SK-N-MC (cell line): ENCODE data around the gene AFAP1L2.
A peak's percentile ranks its signal among the peaks of the same experiment; 100 is the strongest.

ENCODE experiments used
- DNase-seq: peaks from one replicate; pipeline ENCODE4 v3.0.0-alpha.2; 2011; ENCODE audit warnings: low read depth, low spot score
- H3K27ac ChIP-seq: fragments of 200-600 bp; sonication (generic); 2 replicates; pipeline ENCODE4 v1.5.1; 2016; ENCODE audit warnings: mixed run types
- H3K36me3 ChIP-seq: fragments of 200-600 bp; sonication (generic); 2 replicates; pipeline ENCODE4 v1.6.1; 2017; ENCODE audit warnings: antibody characterized with exemption, low read length, mixed read lengths; ENCODE audit not compliant: insufficient read depth
- H3K4me3 ChIP-seq: fragments of 200-600 bp; sonication (generic); 2 replicates; pipeline ENCODE4 v1.5.1; 2016
- H3K9ac ChIP-seq: fragments of 200-600 bp; sonication (generic); 2 replicates; pipeline ENCODE4 v1.8.0; 2017; ENCODE audit warnings: mixed run types, mixed read lengths; ENCODE audit not compliant: insufficient read length
- H3K9me3 ChIP-seq: fragments of 200-600 bp; sonication (generic); 2 replicates; pipeline ENCODE4 v1.6.1; 2017; ENCODE audit warnings: low read depth, mild to moderate bottlenecking, antibody characterized with exemption, low read length, moderate library complexity, mixed read lengths
- EZH2 ChIP-seq: fragments of 200-600 bp; sonication (generic); IDR thresholded peaks from one replicate; pipeline ENCODE4 v1.6.1; 2017; ENCODE audit warnings: antibody characterized with exemption
- FOXP2 ChIP-seq: optimal IDR thresholded peaks from 2 replicates; pipeline ENCODE3; 2011; ENCODE audit warnings: mild to moderate bottlenecking, moderate library complexity; ENCODE audit not compliant: insufficient read depth; ENCODE audit errors: extremely low read length, control extremely low read depth
- POLR2AphosphoS5 ChIP-seq: IDR thresholded peaks from 2 replicates; pipeline ENCODE4 v1.6.1; 2012; ENCODE audit warnings: mild to moderate bottlenecking, low read depth, low read length, borderline replicate concordance

AFAP1L2 gene, protein sequence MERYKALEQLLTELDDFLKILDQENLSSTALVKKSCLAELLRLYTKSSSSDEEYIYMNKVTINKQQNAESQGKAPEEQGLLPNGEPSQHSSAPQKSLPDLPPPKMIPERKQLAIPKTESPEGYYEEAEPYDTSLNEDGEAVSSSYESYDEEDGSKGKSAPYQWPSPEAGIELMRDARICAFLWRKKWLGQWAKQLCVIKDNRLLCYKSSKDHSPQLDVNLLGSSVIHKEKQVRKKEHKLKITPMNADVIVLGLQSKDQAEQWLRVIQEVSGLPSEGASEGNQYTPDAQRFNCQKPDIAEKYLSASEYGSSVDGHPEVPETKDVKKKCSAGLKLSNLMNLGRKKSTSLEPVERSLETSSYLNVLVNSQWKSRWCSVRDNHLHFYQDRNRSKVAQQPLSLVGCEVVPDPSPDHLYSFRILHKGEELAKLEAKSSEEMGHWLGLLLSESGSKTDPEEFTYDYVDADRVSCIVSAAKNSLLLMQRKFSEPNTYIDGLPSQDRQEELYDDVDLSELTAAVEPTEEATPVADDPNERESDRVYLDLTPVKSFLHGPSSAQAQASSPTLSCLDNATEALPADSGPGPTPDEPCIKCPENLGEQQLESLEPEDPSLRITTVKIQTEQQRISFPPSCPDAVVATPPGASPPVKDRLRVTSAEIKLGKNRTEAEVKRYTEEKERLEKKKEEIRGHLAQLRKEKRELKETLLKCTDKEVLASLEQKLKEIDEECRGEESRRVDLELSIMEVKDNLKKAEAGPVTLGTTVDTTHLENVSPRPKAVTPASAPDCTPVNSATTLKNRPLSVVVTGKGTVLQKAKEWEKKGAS

DNA sequence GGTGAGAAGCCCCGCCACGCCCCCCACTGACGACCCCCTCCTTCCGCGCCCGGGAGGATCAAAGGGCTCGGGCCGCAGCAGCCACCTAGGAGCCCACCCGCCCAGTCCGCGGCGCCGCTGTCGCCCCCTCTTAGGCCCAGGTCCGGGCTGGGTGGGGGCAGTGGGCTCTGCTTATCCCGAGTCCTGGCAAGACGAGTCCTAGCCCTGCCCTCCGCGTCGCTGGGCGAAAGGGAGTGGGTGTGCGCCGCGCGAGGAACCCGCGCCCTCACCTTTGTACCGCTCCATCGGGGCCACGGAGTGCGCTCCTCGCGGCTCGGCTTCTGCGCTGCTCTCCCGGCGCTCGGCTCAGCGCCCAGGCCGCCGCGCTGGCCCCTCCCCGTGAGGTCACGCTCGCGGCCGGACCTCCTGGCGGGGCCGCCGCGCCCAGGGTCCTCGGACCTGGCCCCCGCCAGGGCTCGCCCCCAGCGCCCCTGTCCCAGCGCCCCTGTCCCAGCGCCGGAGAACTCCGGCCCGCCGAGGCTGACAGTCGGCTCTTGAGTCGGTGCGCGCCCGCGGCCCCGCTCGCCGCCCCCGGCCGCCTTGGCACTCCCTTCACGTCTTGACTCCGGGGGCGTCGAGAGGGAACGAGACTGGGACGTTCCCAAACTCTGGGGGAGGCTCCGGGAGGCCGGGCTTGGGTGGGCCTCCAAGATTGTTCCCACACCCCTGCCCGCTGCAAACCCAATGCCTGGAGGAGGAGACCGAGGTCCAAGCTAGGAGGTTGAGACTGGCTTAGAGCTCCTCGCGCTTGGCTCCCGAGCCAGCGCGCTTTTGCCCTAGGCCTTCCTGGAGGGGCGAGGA is at the start of gene AFAP1L2:
Gene AFAP1L2, minus strand, starts transcription at position 332 of the 840 bp plus-strand sequence. Its CDS starts 47 bp downstream, at position 285.
- Histone ChIP-seq H3K9ac (no peak within 1 kb of the TSS), H3K4me3 (peak within 1 kb of the TSS; percentile 30), H3K27ac (no peak within 1 kb of the TSS), H3K9me3 (no peaks in the 10 kb centered on the region), H3K36me3 (no peaks in the 10 kb centered on the region)
- no peak for TF ChIP-seq EZH2
- TF ChIP-seq FOXP2 = no peak
- TF ChIP-seq POLR2AphosphoS5 = no peak
- no peak for DNase-seq

DNA sequence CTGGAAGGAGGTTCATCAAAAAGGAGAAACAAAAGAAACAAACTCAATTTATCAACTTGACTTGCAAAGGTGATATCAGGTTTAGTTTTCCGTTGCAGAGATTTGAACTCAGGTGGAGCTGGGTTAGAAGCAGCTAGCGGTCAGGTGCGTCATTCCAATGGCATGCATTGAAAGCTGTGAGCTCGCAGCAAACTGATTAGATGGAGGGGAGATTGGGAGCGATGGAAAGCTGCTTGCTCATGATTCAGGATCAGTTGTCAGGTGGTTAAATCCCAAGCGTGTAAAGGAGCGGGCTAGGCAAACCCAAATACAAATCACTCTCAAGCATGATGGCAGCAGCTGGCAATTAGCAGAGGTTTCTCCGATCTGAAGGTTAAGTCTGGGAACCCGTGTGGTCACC is 49.3 kb upstream of the AFAP1L2 start:
- H3K36me3 ChIP-seq = no peaks in the 10 kb centered on the region
- H3K9me3 ChIP-seq = no peaks in the 10 kb centered on the region
- DNase-seq = no peak
- H3K9ac ChIP-seq = no peak overlapping the region
- H3K27ac ChIP-seq = no peak overlapping the region
- H3K4me3 ChIP-seq = no peak overlapping the region
- TF ChIP-seq EZH2 (no peak), FOXP2 (no peak), POLR2AphosphoS5 (no peak)

DNA sequence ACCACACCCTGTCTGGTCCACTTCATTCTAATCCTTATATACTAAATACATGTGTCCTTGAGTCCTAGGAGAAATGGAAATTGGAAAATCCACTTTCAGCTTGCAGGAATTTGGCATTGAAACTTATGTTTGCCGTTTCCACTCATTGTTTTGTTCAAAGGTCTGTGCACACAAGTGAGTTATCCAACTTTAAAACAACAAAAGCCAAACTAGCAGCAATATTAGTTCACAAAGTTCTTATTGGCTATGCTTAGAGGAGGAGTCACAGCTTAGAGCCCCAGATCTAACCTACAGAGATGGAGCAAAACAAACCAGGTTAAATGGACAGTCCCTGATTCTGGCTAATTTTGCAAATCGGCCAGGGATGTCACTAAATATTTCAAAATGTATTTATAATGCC is 44.6 kb upstream of the AFAP1L2 start:
- no peak for DNase-seq
- H3K36me3 ChIP-seq = no peaks in the 10 kb centered on the region
- no peak overlapping the region for H3K9ac ChIP-seq
- no peaks in the 10 kb centered on the region for H3K9me3 ChIP-seq
- no peak overlapping the region for H3K4me3 ChIP-seq
- H3K27ac ChIP-seq = no peak overlapping the region
- TF ChIP-seq EZH2 (no peak), POLR2AphosphoS5 (no peak), FOXP2 (no peak)

DNA sequence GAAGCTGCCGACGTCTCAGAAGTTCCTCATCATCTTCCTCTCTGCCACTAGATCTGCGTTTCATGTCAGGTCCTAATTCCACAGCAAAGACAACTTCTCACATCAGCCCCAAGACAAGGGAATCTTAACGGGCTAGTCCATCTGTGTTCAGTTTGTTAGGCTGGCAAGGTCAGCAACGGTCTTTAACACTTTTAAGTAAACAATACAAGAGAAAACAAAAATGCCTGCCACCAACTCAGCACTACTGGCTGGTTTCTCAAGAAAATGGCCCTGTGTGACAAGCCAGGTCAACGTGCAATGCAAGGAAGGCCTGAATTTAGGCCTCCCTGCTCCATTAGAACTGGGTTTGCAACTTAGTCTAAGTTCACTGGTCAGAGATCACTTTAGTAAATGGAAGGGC is 41.0 kb upstream of the AFAP1L2 start:
- no peak overlapping the region for H3K9ac ChIP-seq
- no peak overlapping the region for H3K4me3 ChIP-seq
- H3K36me3 ChIP-seq = no peaks in the 10 kb centered on the region
- H3K9me3 ChIP-seq = no peaks in the 10 kb centered on the region
- H3K27ac ChIP-seq = no peak overlapping the region
- DNase-seq = no peak
- TF ChIP-seq FOXP2 = no peak
- TF ChIP-seq POLR2AphosphoS5 = no peak
- no peak for TF ChIP-seq EZH2

DNA sequence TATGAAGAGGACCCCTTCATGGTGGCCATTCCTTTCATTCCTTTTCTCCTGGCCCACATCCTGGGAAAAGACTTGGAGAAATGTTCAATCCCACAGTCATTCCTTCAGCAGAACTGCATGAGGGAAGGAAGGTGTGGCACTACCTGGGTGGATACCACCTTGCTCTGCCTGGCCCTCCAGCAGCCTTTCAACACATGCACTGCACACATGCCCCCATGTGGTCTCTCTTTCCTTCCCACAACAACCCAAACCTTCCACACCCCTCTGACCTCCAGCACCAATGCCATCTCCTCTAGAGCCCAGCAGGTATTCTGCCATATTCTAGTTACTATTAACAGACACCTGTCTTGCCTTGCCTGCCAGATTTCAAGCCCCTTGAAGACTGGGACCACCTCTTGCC is 40.5 kb upstream of the AFAP1L2 start:
- H3K9ac ChIP-seq = no peak overlapping the region
- no peaks in the 10 kb centered on the region; the same call in 1 of the 2 replicates for H3K36me3 ChIP-seq
- no peak overlapping the region for H3K27ac ChIP-seq
- no peak for DNase-seq
- H3K9me3 ChIP-seq = no peaks in the 10 kb centered on the region
- TF ChIP-seq FOXP2 (no peak), POLR2AphosphoS5 (no peak), EZH2 (no peak)
- H3K4me3 ChIP-seq = no peak overlapping the region

DNA sequence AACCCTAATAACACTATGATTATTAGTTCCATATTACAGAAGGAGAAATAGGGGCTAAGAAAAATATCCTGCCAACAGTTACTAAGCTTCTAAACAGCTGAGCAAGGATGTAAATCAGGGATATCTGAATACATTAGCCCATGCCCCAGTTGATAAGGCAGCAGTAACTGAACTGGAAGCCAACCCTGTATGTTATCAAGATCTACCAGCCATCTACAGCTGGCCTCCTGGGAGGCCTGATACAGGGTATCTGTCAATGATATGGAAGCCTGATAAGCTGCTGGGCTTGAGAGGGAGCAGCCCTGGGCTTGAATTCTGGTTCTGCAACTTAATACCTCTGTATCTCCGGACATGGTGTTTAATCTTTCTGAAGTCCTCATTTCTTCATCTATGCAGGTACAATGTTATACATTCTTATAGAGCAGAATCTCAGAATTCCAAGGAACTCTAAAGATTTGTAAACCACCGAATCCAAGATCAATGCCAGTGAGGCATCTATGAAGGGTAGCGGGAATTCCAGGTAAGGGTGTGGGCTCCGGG is 37.9 kb upstream of the AFAP1L2 start:
- Histone ChIP-seq H3K36me3 (no peaks in the 10 kb centered on the region; the same call in 1 of the 2 replicates), H3K9ac (no peak overlapping the region), H3K9me3 (no peaks in the 10 kb centered on the region), H3K27ac (no peak overlapping the region), H3K4me3 (no peak overlapping the region)
- TF ChIP-seq EZH2 = no peak
- TF ChIP-seq FOXP2 = no peak
- no peak for TF ChIP-seq POLR2AphosphoS5
- DNase-seq = no peak

DNA sequence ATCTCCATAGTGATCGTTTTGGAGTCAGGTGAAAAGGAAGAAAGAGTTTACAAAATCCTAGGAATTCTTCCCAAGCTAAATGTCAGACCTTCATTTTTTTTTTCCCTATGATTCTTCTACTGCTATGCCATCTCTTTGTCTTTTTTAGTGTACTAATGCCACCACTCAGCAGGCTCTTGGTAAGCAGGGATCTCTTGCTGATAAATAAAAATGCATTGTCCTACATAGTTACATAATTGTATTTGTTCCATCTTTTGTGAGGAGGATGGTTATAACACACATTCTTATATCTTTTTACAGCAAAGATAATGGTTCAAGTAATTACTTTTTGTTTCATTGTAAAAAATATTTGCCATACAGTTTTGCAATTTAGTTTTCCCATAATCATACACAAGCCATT is 36.8 kb upstream of the AFAP1L2 start:
- no peak for TF ChIP-seq POLR2AphosphoS5
- TF ChIP-seq FOXP2 = no peak
- no peak for TF ChIP-seq EZH2
- H3K9me3 ChIP-seq = no peaks in the 10 kb centered on the region
- H3K4me3 ChIP-seq = no peak overlapping the region
- no peaks in the 10 kb centered on the region; the same call in 1 of the 2 replicates for H3K36me3 ChIP-seq
- H3K9ac ChIP-seq = no peak overlapping the region
- no peak for DNase-seq
- no peak overlapping the region for H3K27ac ChIP-seq
